GM18526 (cell line): ENCODE results near the gene LCE3B.

ENCODE experiments used
- POLR2A ChIP-seq: IDR thresholded peaks from 3 replicates; pipeline ENCODE4 v1.6.1; 2011; ENCODE audit not compliant: insufficient read length; ENCODE audit errors: extremely low read depth

The LCE3B gene

DNA sequence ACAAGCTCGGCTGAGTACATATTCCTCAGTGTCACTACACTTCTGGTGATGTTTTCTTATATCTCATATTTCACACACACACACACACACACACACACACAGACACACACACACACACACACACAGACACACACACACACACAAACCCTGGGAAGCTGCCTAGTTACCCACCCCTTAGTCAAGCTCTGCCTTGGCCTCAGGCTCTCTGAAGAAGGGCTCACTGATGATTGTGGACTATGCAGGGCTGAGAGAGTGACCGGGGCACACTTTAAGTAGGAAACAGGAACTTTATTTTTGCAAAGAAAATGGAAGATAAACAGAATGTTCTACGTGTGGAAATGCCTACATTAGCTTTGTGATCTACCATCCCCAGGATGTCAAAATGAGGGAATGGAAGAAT, 30.3 kb downstream of the LCE3B start:
- no peak for TF ChIP-seq POLR2A

DNA sequence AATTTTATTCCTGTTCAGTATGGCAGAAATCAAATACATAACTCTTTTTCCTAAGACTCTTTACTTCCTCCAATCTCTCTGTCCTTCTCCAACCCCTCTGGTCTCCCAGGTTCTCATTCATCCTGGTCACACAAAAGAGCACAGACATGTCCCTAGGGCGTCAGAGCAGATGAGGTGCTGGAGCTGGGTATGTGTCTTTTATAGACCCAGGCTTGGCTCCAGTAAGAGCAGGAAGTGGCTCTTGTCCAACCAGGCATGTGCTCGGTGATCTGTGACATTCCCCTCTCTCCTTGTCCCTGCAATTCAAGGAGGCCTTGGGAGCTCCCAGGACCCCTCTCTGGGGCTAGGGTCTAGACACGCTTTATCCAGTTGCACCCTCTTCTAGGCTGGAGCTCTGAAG, 31.5 kb downstream of the LCE3B start:
- no peak for TF ChIP-seq POLR2A

DNA sequence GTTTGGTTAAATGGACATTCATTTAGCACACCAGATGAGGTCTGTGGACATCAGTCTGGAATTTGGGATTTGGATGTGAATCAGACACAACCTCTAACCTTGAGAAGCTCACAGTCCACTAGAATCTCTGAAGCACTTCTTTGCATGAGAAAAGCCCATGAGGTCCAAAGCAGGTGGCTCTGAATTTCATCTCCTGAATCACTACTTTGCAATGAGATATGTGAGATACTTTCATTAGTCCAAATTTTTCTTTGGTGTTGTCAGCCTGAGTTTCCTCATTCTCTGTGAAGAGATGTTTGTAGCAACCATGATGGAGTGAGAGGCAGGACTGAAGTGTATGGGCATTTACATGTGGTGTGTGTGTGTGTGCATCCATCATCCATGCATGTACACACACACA, 33.0 kb downstream of the LCE3B start:
- TF ChIP-seq POLR2A: no peak

DNA sequence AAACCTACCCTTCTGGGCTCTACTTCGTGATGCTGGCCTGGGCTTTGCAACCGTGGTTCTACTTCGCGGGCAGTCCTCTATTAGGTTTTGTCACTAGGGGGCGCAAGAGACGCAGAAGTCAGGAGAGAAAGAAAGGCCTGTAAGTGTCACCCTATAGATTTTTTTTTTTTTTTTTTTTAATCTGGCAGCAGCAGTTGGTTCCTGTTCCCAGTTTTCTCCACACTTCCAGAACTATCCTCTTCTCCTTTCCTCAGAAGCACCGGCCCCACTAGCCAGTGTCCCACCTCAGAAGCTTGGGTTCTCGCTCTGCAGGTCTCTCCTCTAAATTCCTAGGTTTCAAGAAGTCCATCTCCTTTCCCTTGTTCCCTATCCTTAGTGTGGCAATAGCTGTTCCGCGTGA, 40.5 kb downstream of the LCE3B start:
- TF ChIP-seq POLR2A: no peak

DNA sequence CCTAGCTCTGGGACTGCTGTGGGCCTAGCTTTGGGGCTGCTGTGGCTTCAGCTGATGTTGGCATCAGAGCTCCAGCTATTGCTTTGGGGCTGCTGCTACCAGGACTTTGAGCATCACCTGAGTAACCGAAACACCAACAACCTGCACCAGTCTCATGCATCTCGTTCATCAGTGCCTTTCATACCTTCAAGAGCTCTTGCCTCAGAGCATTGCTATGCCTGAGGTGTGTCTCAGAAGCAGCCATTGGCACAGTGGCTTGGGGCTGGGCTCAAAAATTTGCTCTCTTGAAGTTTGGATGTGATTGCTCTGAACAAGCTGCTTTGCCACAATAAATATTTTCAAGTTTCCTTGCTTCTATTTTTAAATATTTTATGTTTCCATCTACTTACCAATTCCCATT, 42.8 kb downstream of the LCE3B start:
- TF ChIP-seq POLR2A: no peak

DNA sequence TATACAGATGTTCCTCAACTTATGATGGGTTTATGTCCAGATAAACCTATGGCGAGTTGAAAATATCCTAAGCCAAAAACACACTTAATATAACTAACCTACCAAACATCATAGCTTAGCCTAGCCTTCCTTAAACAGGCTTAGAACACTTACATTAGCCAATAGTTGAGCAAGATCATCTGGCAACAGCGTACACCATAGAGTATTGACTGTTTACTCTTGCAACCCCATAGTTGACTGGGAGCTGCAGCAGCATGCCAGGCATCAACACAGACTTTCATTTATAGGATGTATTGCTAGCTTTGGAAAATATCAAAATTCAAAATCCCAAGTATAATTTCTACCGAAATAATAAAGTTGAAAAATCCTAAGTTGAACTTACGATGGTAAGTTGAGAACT, 44.1 kb downstream of the LCE3B start:
- no peak for TF ChIP-seq POLR2A

DNA sequence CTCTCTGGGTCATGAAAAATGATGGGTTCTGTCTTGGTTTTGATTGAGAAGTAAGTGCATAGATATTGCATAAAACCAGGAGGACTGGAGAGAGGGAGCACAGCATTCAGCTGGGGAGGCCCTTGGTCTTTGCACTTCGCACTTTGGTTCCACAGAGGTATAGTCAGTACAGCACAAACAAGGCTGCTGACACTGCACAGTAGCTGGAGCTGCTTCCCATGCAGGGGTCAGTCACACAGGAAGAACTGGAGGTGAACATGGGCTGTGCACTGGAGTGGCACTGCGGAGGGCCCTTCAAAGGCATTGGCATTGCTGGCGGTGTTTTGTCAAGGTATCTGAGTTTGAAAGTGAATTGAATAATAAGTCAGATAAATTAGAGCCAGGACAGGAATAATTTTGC, 45.0 kb downstream of the LCE3B start:
- TF ChIP-seq POLR2A: no peak

DNA sequence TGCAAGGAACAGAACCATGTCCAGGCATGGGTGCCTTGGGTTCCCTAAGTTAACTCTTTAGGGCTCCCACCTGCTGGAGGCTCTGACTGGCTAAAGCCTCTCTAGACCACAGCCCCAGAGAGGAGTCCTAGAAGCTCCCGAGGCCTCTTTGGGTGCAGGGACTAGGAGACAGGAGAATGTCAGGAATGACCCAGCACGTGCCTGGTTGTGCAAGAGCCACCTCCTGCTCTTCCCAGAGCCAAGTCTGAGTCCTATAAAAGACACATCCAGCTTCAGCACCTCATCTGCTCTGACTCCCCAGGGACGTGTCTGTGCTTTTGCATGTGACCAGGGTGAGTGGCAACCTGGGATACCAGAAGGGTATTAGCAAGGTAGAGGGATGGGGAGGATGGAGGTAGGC, 49.5 kb downstream of the LCE3B start, which contains the start of gene LCE2D:
TSS of gene LCE2D (plus strand) at position 283 of the 400 bp plus-strand sequence. CDS start 726 bp downstream, outside the sequence.
- TF ChIP-seq POLR2A: no peak
